H9 (cell line): Measurements from ENCODE around the gene GBE1. TPM values are rescaled to one million over a fixed set of nuclear protein-coding genes. Genes with fewer than 3 reads are reported as not detected.

Experiments used
- DNase-seq: peaks from one replicate; pipeline ENCODE4 v3.0.0-alpha.2; 2017
- H2AFZ ChIP-seq: one replicate; pipeline ENCODE4 v1.6.1; 2013; ENCODE audit warnings: mild to moderate bottlenecking, low read length, control low read depth, moderate library complexity
- H2AK5ac ChIP-seq: 2 replicates; pipeline ENCODE4 v1.6.1; 2013; ENCODE audit warnings: low read length, control low read depth, mixed read lengths; ENCODE audit not compliant: insufficient read length
- H2BK120ac ChIP-seq: one replicate; pipeline ENCODE4 v1.6.1; 2013; ENCODE audit warnings: low read depth, mild to moderate bottlenecking, low read length, control low read depth, inconsistent platforms; ENCODE audit not compliant: poor library complexity, severe bottlenecking
- H2BK12ac ChIP-seq: 2 replicates; pipeline ENCODE4 v1.6.1; 2013; ENCODE audit warnings: low read length, control low read depth, mixed read lengths, low read depth; ENCODE audit not compliant: insufficient read length
- H2BK15ac ChIP-seq: 2 replicates; pipeline ENCODE4 v1.6.1; 2013; ENCODE audit warnings: low read depth, low read length, control low read depth
- H2BK20ac ChIP-seq: one replicate; pipeline ENCODE4 v1.6.1; 2013; ENCODE audit warnings: low read depth, mild to moderate bottlenecking, low read length, control low read depth, inconsistent platforms; ENCODE audit not compliant: poor library complexity, severe bottlenecking
- H2BK5ac ChIP-seq: 2 replicates; pipeline ENCODE4 v1.6.1; 2013; ENCODE audit warnings: low read length, control low read depth, mixed read lengths; ENCODE audit not compliant: insufficient read length
- H3K14ac ChIP-seq: 2 replicates; pipeline ENCODE4 v1.6.1; 2013; ENCODE audit warnings: low read length, control low read depth; ENCODE audit not compliant: insufficient read depth
- H3K18ac ChIP-seq: 2 replicates; pipeline ENCODE4 v1.6.1; 2013; ENCODE audit warnings: low read depth, mild to moderate bottlenecking, mixed read lengths, low read length, control low read depth; ENCODE audit not compliant: insufficient read length
- H3K23ac ChIP-seq: 2 replicates; pipeline ENCODE4 v1.6.1; 2013; ENCODE audit warnings: low read length, control low read depth, mixed read lengths, low read depth; ENCODE audit not compliant: insufficient read length
- H3K23me2 ChIP-seq: 2 replicates; pipeline ENCODE4 v1.6.1; 2013; ENCODE audit warnings: low read depth, mild to moderate bottlenecking, mixed read lengths, low read length, control low read depth; ENCODE audit not compliant: insufficient read length, poor library complexity, severe bottlenecking
- H3K27ac ChIP-seq: 2 replicates; pipeline ENCODE4 v1.5.1; 2013; ENCODE audit warnings: low read length, control low read depth, mixed read lengths, low read depth; ENCODE audit not compliant: insufficient read length
- H3K27me3 ChIP-seq: 2 replicates; pipeline ENCODE4 v1.6.1; 2013; ENCODE audit warnings: low read length, control low read depth, inconsistent platforms; ENCODE audit not compliant: insufficient read depth
- H3K4ac ChIP-seq: 2 replicates; pipeline ENCODE4 v1.6.1; 2013; ENCODE audit warnings: low read depth, mild to moderate bottlenecking, control low read depth, inconsistent platforms, low read length, moderate library complexity
- H3K4me1 ChIP-seq: 2 replicates; pipeline ENCODE4 v1.6.1; 2013; ENCODE audit warnings: low read length, control low read depth, inconsistent platforms; ENCODE audit not compliant: insufficient read depth
- H3K4me2 ChIP-seq: 2 replicates; pipeline ENCODE4 v1.6.1; 2013; ENCODE audit warnings: low read length, control low read depth, mixed read lengths; ENCODE audit not compliant: insufficient read length, insufficient read depth
- H3K56ac ChIP-seq: 2 replicates; pipeline ENCODE4 v1.6.1; 2013; ENCODE audit warnings: low read depth, mild to moderate bottlenecking, mixed read lengths, low read length, control low read depth; ENCODE audit not compliant: insufficient read length
- H3K79me1 ChIP-seq: 2 replicates; pipeline ENCODE4 v1.6.1; 2013; ENCODE audit warnings: low read depth, mild to moderate bottlenecking, moderate library complexity, low read length, control low read depth, inconsistent platforms; ENCODE audit not compliant: insufficient read depth, poor library complexity, severe bottlenecking
- H3K79me2 ChIP-seq: 2 replicates; pipeline ENCODE4 v1.6.1; 2013; ENCODE audit warnings: low read length, control low read depth, inconsistent platforms; ENCODE audit not compliant: insufficient read depth
- H3K9ac ChIP-seq: 2 replicates; pipeline ENCODE4 v1.6.1; 2013; ENCODE audit warnings: low read length, control low read depth, mixed read lengths; ENCODE audit not compliant: insufficient read length; ENCODE audit errors: extremely low read depth
- H3K9me3 ChIP-seq: one replicate; pipeline ENCODE4 v1.6.1; 2013; ENCODE audit warnings: low read depth, low read length, inconsistent platforms; ENCODE audit not compliant: control insufficient read depth
- H3T11ph ChIP-seq: one replicate; pipeline ENCODE4 v1.6.1; 2013; ENCODE audit warnings: mild to moderate bottlenecking, low read length, control low read depth, inconsistent platforms
- H4K20me1 ChIP-seq: one replicate; pipeline ENCODE4 v1.6.1; 2013; ENCODE audit not compliant: control insufficient read depth, insufficient read length, insufficient read depth
- H4K5ac ChIP-seq: 2 replicates; pipeline ENCODE4 v1.6.1; 2013; ENCODE audit warnings: low read depth, mild to moderate bottlenecking, mixed read lengths, low read length, control low read depth; ENCODE audit not compliant: insufficient read length
- H4K8ac ChIP-seq: replicated peaks from 2 replicates; pipeline ENCODE4 v1.6.1; 2013; ENCODE audit warnings: low read length, control low read depth, mixed read lengths, low read depth; ENCODE audit not compliant: insufficient read length
- H4K91ac ChIP-seq: 2 replicates; pipeline ENCODE4 v1.6.1; 2013; ENCODE audit warnings: low read depth, mild to moderate bottlenecking, moderate library complexity, mixed read lengths, low read length, control low read depth; ENCODE audit not compliant: insufficient read length
- H3K27ac Mint-ChIP-seq, 3 experiments: 2 replicates in 2 of 3; 3 replicates in 1 of 3; pipeline ENCODE4 v1.8.0; 2020 to 2021; ENCODE audit warnings: mixed read lengths in 3 of 3, mild to moderate bottlenecking in 1 of 3, moderate library complexity in 1 of 3
- H3K27me3 Mint-ChIP-seq: 2 replicates; pipeline ENCODE4 v1.8.0; 2021; ENCODE audit warnings: low read depth, mild to moderate bottlenecking, moderate library complexity, mixed read lengths
- H3K36me3 Mint-ChIP-seq, 3 experiments: 2 replicates in 2 of 3; 3 replicates in 1 of 3; pipeline ENCODE4 v1.8.0; 2020 to 2021; ENCODE audit warnings: low read depth in 3 of 3, mixed read lengths in 3 of 3; ENCODE audit not compliant: insufficient read depth in 1 of 3
- H3K4me1 Mint-ChIP-seq, 2 experiments: 2 replicates each; pipeline ENCODE4 v1.8.0; 2020; ENCODE audit warnings: mixed read lengths in 2 of 2
- H3K4me3 Mint-ChIP-seq, 2 experiments: 2 replicates in 1 of 2; 3 replicates in 1 of 2; pipeline ENCODE4 v1.8.0; 2020 to 2021; ENCODE audit warnings: mild to moderate bottlenecking in 2 of 2, mixed read lengths in 2 of 2, moderate library complexity in 1 of 2
- H3K9me3 Mint-ChIP-seq, 2 experiments: 2 replicates in 1 of 2; 3 replicates in 1 of 2; pipeline ENCODE4 v1.8.0; 2020; ENCODE audit warnings: mild to moderate bottlenecking in 2 of 2, mixed read lengths in 2 of 2, moderate library complexity in 1 of 2
- total RNA-seq: library from RNA; stranded (reverse); gene quantifications from 2 replicates; pipeline ENCODE4 v1.2.1, GENCODE V29; 2021
- TF ChIP-seq, protein P1 (sequence below): fragments of 200-600 bp; sonication (generic); conservative IDR thresholded peaks from 3 replicates; pipeline ENCODE4 v1.8.0; 2021; ENCODE audit warnings: antibody characterized with exemption, mild to moderate bottlenecking

Gene GBE1
- total RNA-seq, 1 experiment from 2014 or later: 13.8 TPM

DNA sequence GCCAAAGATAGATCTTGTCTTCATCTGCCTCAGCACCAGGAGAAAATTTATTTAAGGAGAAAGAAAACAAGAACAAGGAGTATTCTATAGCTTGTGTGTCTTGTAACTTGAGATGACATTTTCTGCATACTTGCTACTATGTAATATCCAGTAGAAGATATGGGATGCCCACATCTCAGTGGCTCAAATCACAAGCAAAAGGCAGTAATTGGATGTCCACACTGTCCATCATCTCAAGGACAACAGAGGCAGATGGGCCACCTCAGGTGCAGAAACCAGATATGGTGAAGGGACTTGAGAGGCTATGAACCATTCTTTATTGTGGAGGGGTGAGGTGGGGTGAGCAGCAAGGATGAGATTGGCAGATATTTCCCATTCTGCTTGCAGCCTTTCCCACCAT is 309.0 kb downstream of the GBE1 start:
- no peaks in the 10 kb centered on the region for H3K27me3 Mint-ChIP-seq
- peaks cover 2 to 12% of the 10 kb centered on the region in 2 experiments for H3K4me1 Mint-ChIP-seq
- no peak overlapping the region for H2BK20ac ChIP-seq
- H4K20me1 ChIP-seq: no peaks in the 10 kb centered on the region
- no peak overlapping the region for H3K23ac ChIP-seq
- no peak overlapping the region for H4K5ac ChIP-seq
- no peaks in the 10 kb centered on the region; a peak in 1 of 5 replicates for H3K9me3 Mint-ChIP-seq
- H3K27me3 ChIP-seq: no peaks in the 10 kb centered on the region
- H2BK120ac ChIP-seq: no peak overlapping the region
- H3K4ac ChIP-seq: no peak overlapping the region
- no peaks in the 10 kb centered on the region for H3K36me3 Mint-ChIP-seq
- DNase-seq: no peak
- no peak overlapping the region for H2AK5ac ChIP-seq
- no peak overlapping the region for H3K9ac ChIP-seq
- H4K91ac ChIP-seq: no peak overlapping the region
- no peak overlapping the region for H3K14ac ChIP-seq
- H3K79me1 ChIP-seq: no peaks in the 10 kb centered on the region
- H3K9me3 ChIP-seq: no peaks in the 10 kb centered on the region
- H3K4me2 ChIP-seq: no peak overlapping the region
- H3K27ac Mint-ChIP-seq: no peak overlapping the region
- H3K23me2 ChIP-seq: no peaks in the 10 kb centered on the region
- no peak overlapping the region for H2BK12ac ChIP-seq
- no peaks in the 10 kb centered on the region for H3K4me1 ChIP-seq
- TF ChIP-seq, protein P1, sequence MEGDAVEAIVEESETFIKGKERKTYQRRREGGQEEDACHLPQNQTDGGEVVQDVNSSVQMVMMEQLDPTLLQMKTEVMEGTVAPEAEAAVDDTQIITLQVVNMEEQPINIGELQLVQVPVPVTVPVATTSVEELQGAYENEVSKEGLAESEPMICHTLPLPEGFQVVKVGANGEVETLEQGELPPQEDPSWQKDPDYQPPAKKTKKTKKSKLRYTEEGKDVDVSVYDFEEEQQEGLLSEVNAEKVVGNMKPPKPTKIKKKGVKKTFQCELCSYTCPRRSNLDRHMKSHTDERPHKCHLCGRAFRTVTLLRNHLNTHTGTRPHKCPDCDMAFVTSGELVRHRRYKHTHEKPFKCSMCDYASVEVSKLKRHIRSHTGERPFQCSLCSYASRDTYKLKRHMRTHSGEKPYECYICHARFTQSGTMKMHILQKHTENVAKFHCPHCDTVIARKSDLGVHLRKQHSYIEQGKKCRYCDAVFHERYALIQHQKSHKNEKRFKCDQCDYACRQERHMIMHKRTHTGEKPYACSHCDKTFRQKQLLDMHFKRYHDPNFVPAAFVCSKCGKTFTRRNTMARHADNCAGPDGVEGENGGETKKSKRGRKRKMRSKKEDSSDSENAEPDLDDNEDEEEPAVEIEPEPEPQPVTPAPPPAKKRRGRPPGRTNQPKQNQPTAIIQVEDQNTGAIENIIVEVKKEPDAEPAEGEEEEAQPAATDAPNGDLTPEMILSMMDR: no peak
- no peak overlapping the region for H3K18ac ChIP-seq
- H3K27ac ChIP-seq: no peak overlapping the region
- no peak overlapping the region for H3K56ac ChIP-seq
- H2AFZ ChIP-seq: no peak overlapping the region
- H3K79me2 ChIP-seq: no peaks in the 10 kb centered on the region
- H2BK15ac ChIP-seq: no peak overlapping the region
- no peak overlapping the region for H3K4me3 Mint-ChIP-seq
- no peak overlapping the region for H4K8ac ChIP-seq
- H2BK5ac ChIP-seq: no peak overlapping the region
- H3T11ph ChIP-seq: no peak overlapping the region
